HepG2 (cell line): Measurements from ENCODE around the gene DEDD2. TPM values are rescaled to one million over a fixed set of nuclear protein-coding genes. Genes with fewer than 3 reads are reported as not detected.
A peak's percentile ranks its signal among the peaks of the same experiment; 100 is the strongest.

Source experiments
- AKAP8 ChIP-seq: sonication (generic); formaldehyde crosslinking; IDR thresholded peaks from 2 replicates; pipeline ENCODE4 v1.5.1; 2020; ENCODE audit warnings: mild to moderate bottlenecking, missing genetic modification reagents
- ATF7-NPFF ChIP-seq: sonication (generic); formaldehyde crosslinking; IDR thresholded peaks from 2 replicates; pipeline ENCODE4 v1.8.1; 2023; ENCODE audit warnings: mild to moderate bottlenecking, low read depth, missing genetic modification reagents, moderate library complexity
- EP300 ChIP-seq, 3 experiments: sonication (generic) in 1 of 3; formaldehyde crosslinking in 1 of 3; IDR thresholded peaks; 2 replicates each; pipeline versions ENCODE4 v1.5.1 to v1.6.1; 2011 to 2020; ENCODE audit warnings: low read depth in 2 of 3, low read length in 2 of 3, borderline replicate concordance in 1 of 3, improper control_type of control experiment in 1 of 3, mild to moderate bottlenecking in 1 of 3, missing genetic modification reagents in 1 of 3, moderate library complexity in 1 of 3
- GABPB1 ChIP-seq: IDR thresholded peaks from 2 replicates; pipeline ENCODE4 v1.6.1; 2016; ENCODE audit warnings: mild to moderate bottlenecking, missing genetic modification reagents, moderate library complexity, missing compliant biosample characterization
- HDAC6 ChIP-seq: fragments of 200-600 bp; sonication (generic); IDR thresholded peaks from 2 replicates; pipeline ENCODE4 v1.7.0; 2017; ENCODE audit warnings: mild to moderate bottlenecking, antibody characterized with exemption, low read length, low read depth
- HHEX ChIP-seq: IDR thresholded peaks from 2 replicates; pipeline ENCODE4 v1.6.1; 2016; ENCODE audit warnings: control low read depth
- IKZF1 ChIP-seq: fragments of 450-650 bp; IDR thresholded peaks from 2 replicates; pipeline ENCODE4 v1.7.1; 2016
- IRF2 ChIP-seq: IDR thresholded peaks from 2 replicates; pipeline ENCODE4 v1.6.1; 2018; ENCODE audit warnings: missing genetic modification reagents, missing compliant biosample characterization
- JUN ChIP-seq: sonication (generic); formaldehyde crosslinking; IDR thresholded peaks from 2 replicates; pipeline ENCODE4 v1.4.0; 2020; ENCODE audit warnings: mild to moderate bottlenecking, missing genetic modification reagents
- KDM1A ChIP-seq: IDR thresholded peaks from 2 replicates; pipeline ENCODE4 v1.6.1; 2016; ENCODE audit warnings: missing compliant biosample characterization
- MAZ ChIP-seq, 2 experiments: sonication (generic) in 1 of 2; formaldehyde crosslinking in 1 of 2; IDR thresholded peaks; 2 replicates each; pipeline versions ENCODE4 v1.5.0 to v1.6.1; 2012 to 2020; ENCODE audit warnings: low read depth in 2 of 2, mild to moderate bottlenecking in 2 of 2, borderline replicate concordance in 1 of 2, improper control_type of control experiment in 1 of 2, low read length in 1 of 2, missing genetic modification reagents in 1 of 2, moderate library complexity in 1 of 2
- MTF2 ChIP-seq: sonication (generic); formaldehyde crosslinking; IDR thresholded peaks from 2 replicates; pipeline ENCODE4 v1.5.0; 2020; ENCODE audit warnings: missing genetic modification reagents, borderline replicate concordance
- POGZ ChIP-seq: sonication (generic); formaldehyde crosslinking; IDR thresholded peaks from 2 replicates; pipeline ENCODE4 v1.4.0; 2020; ENCODE audit warnings: mild to moderate bottlenecking, missing genetic modification reagents
- RFX5 ChIP-seq: IDR thresholded peaks from 2 replicates; pipeline ENCODE4 v1.6.1; 2011; ENCODE audit warnings: low read depth, low read length, improper control_type of control experiment
- SETDB1 ChIP-seq: sonication (generic); formaldehyde crosslinking; IDR thresholded peaks from 2 replicates; pipeline ENCODE4 v1.5.1; 2020; ENCODE audit warnings: missing genetic modification reagents, mild to moderate bottlenecking, borderline replicate concordance
- SNAI1 ChIP-seq: sonication (generic); formaldehyde crosslinking; IDR thresholded peaks from 2 replicates; pipeline ENCODE4 v1.5.0; 2020; ENCODE audit warnings: mild to moderate bottlenecking, missing genetic modification reagents, borderline replicate concordance
- SNRNP70 ChIP-seq: fragments of 200-400 bp; formaldehyde crosslinking; IDR thresholded peaks from 2 replicates; pipeline ENCODE4 v1.6.1; 2017; ENCODE audit warnings: mild to moderate bottlenecking, low read depth, low read length, moderate library complexity
- SRSF4 ChIP-seq: fragments of 200-400 bp; formaldehyde crosslinking; IDR thresholded peaks from one replicate; pipeline ENCODE4 v1.6.1; 2018; ENCODE audit warnings: mild to moderate bottlenecking, low read depth, low read length, moderate library complexity; ENCODE audit not compliant: poor library complexity, severe bottlenecking
- STAT5B ChIP-seq: sonication (generic); formaldehyde crosslinking; IDR thresholded peaks from 2 replicates; pipeline ENCODE4 v1.4.0; 2020; ENCODE audit warnings: missing genetic modification reagents
- SUZ12 ChIP-seq: fragments of 150-350 bp; IDR thresholded peaks from 2 replicates; pipeline ENCODE4 v1.6.1; 2014; ENCODE audit warnings: low read depth, low read length
- TCF7 ChIP-seq: sonication (generic); IDR thresholded peaks from 2 replicates; pipeline ENCODE4 v1.6.1; 2016; ENCODE audit warnings: antibody characterized with exemption, low read depth
- TCF7L2 ChIP-seq: IDR thresholded peaks from 2 replicates; pipeline ENCODE4 v1.6.1; 2011; ENCODE audit warnings: mild to moderate bottlenecking, low read depth, low read length, moderate library complexity
- ZBTB21 ChIP-seq: sonication (generic); formaldehyde crosslinking; IDR thresholded peaks from 2 replicates; pipeline ENCODE4 v1.4.0; 2020; ENCODE audit warnings: missing genetic modification reagents
- ZFP62 ChIP-seq: sonication (generic); formaldehyde crosslinking; IDR thresholded peaks from 2 replicates; pipeline ENCODE4 v1.4.0; 2020; ENCODE audit warnings: missing genetic modification reagents
- ZNF350 ChIP-seq: sonication (generic); formaldehyde crosslinking; IDR thresholded peaks from 2 replicates; pipeline ENCODE4 v1.4.0; 2020; ENCODE audit warnings: mild to moderate bottlenecking, low read depth, missing genetic modification reagents, borderline replicate concordance
- ZNF44 ChIP-seq: sonication (generic); formaldehyde crosslinking; IDR thresholded peaks from 2 replicates; pipeline ENCODE4 v1.5.1; 2020; ENCODE audit warnings: mild to moderate bottlenecking, missing genetic modification reagents
- ZNF446 ChIP-seq: sonication (generic); formaldehyde crosslinking; IDR thresholded peaks from 2 replicates; pipeline ENCODE4 v1.5.0; 2020; ENCODE audit warnings: mild to moderate bottlenecking, missing genetic modification reagents
- ZNF619 ChIP-seq: sonication (generic); formaldehyde crosslinking; IDR thresholded peaks from 2 replicates; pipeline ENCODE4 v1.4.0; 2020; ENCODE audit warnings: mild to moderate bottlenecking, missing genetic modification reagents
- ZNF768 ChIP-seq: sonication (generic); formaldehyde crosslinking; IDR thresholded peaks from 2 replicates; pipeline ENCODE4 v1.4.0; 2020; ENCODE audit warnings: missing genetic modification reagents
- ZNF780A ChIP-seq: sonication (generic); formaldehyde crosslinking; IDR thresholded peaks from 2 replicates; pipeline ENCODE4 v1.8.0; 2022; ENCODE audit warnings: mild to moderate bottlenecking, missing genetic modification reagents, moderate library complexity
- polyA plus RNA-seq, 8 experiments: library from polyadenylated mRNA; depleted of rRNA in 3 of 8; stranded (reverse) in 7 of 8; unstranded in 1 of 8; fragments of >200 nt; fragmentation: Illumina TruSeq in 4 of 8; extraction: Trizol in 4 of 8; gene quantifications; 2 replicates each; pipeline versions ENCODE4 v1.2.1 to v1.2.3, GENCODE V29; 2011 to 2016; ENCODE audit warnings: low read depth in 4 of 8, missing spikeins in 1 of 8, mixed read lengths in 1 of 8; ENCODE audit not compliant: insufficient read depth in 1 of 8
- total RNA-seq, 5 experiments: library from RNA; depleted of rRNA; stranded (reverse); fragments of >200 nt; fragmentation: Illumina TruSeq; extraction: Trizol; gene quantifications; 2 replicates each; pipeline ENCODE4 v1.2.3, GENCODE V29; 2016; ENCODE audit warnings: low read depth in 1 of 5

Gene DEDD2
- total and polyA plus RNA-seq, 2 of the 13 experiments (the other 11 are each of a cell fraction or from before 2014, with no cell fraction given) = 19.2 to 24.7 TPM

DNA sequence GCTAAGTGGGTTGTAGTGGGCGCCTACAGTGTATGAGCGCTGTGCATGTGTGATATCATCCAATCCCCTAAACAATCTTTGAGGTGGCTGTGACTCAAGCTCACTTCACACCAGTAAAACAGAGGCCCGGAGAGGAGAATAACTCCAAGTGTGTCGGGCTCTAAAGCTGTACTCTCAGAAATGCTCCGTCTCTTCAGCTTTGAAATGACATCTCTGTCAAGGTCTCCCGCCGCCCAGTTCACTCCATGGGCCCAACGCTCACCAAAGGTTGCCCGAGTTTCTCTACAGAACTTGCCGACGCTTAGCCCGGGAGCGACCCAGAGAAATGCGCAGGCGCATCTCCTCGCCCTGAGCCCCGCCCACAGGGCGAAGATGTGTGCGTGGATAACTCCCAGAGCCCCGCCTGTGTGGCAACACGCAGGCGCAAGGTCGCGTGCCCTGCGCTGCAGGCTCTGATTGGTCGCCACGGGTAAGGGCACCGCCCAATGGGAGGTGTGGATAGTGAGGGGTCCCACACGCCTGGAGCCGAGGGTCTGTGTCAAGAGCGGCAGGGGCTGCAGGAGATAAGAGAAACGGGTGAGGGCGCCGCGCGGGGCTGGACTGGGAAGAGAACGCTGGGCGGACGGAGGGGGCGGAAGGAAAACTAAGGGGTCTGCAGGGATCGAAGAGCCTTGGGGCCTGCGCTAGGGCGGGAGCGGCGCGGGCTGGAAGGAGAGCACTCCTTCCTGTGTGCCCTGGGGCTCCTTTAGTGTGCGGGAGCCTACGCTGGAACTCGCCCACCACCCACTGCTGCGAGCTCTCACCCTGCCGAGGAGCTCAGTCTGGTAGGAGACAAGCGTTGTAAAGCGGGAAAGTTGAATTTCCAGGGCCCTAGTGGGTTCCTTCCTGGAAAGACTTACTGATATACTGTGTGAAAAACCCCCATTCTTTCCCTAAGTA is 2.6 kb upstream of the DEDD2 start, which contains the start of gene ZNF526 (continued):
- TF ChIP-seq ZNF619 (CRISPR knock-in tag) = no peak
- peak; percentile 48; the same call in 1 of the 2 replicates for TF ChIP-seq MAZ (IDR thresholded peaks at IDR 0.05; ENCODE audit: borderline replicate concordance, low read depth, low read length)
- TF ChIP-seq MAZ (CRISPR knock-in tag; IDR thresholded peaks at IDR 0.05; ENCODE audit: low read depth) = peak; percentile 86
- no peak for TF ChIP-seq ATF7-NPFF (CRISPR knock-in tag)
- TF ChIP-seq HHEX (CRISPR knock-in tag) = no peak
- no peak for TF ChIP-seq TCF7
- peak; percentile 84 for TF ChIP-seq GABPB1 (CRISPR knock-in tag)
- no peak for TF ChIP-seq MTF2 (CRISPR knock-in tag)
- no peak for TF ChIP-seq ZFP62 (CRISPR knock-in tag)
- TF ChIP-seq ZNF768 (CRISPR knock-in tag) = peak; percentile 69
- no peak for TF ChIP-seq KDM1A
- no peak for TF ChIP-seq SUZ12
- TF ChIP-seq ZNF446 (CRISPR knock-in tag) = no peak
- no peak for TF ChIP-seq AKAP8 (CRISPR knock-in tag)
- no peak for TF ChIP-seq SNRNP70
- no peak for TF ChIP-seq ZNF780A
- TF ChIP-seq ZNF44 (CRISPR knock-in tag) = peak; percentile 73; the same call in 1 of the 2 replicates
- peak; percentile 73; the same call in 1 of the 2 replicates for TF ChIP-seq IRF2 (CRISPR knock-in tag)
- no peak for TF ChIP-seq ZBTB21 (CRISPR knock-in tag)
- TF ChIP-seq RFX5 = peak; percentile 91
- no peak for TF ChIP-seq HDAC6
- no peak for TF ChIP-seq STAT5B
- TF ChIP-seq SETDB1 (CRISPR knock-in tag) = no peak
- TF ChIP-seq POGZ (CRISPR knock-in tag) = peak; percentile 50; the same call in 1 of the 2 replicates
- TF ChIP-seq JUN (CRISPR knock-in tag) = no peak
- no peak for TF ChIP-seq SRSF4
- peak; percentile 92 for TF ChIP-seq ZNF350
- TF ChIP-seq TCF7L2 = no peak
- TF ChIP-seq SNAI1 (CRISPR knock-in tag) = no peak
- TF ChIP-seq IKZF1 = no peak
- TF ChIP-seq EP300 (IDR thresholded peaks at IDR 0.05; ENCODE audit: low read depth in 2 of 2, low read length in 2 of 2) = no peak; a peak in 1 of 4 replicates
- TF ChIP-seq EP300 (CRISPR knock-in tag; IDR thresholded peaks at IDR 0.05; ENCODE audit: borderline replicate concordance) = 0 out of 2 replicates have a peak, but pooled peaks have one; percentile 25
